ENCODE results near the gene PLEKHA7. TPM values are rescaled to one million over a fixed set of nuclear protein-coding genes. Genes with fewer than 3 reads are reported as not detected.

The PLEKHA7 gene
- total RNA-seq, 1 experiment from 2014 or later = 7.2 TPM

DNA sequence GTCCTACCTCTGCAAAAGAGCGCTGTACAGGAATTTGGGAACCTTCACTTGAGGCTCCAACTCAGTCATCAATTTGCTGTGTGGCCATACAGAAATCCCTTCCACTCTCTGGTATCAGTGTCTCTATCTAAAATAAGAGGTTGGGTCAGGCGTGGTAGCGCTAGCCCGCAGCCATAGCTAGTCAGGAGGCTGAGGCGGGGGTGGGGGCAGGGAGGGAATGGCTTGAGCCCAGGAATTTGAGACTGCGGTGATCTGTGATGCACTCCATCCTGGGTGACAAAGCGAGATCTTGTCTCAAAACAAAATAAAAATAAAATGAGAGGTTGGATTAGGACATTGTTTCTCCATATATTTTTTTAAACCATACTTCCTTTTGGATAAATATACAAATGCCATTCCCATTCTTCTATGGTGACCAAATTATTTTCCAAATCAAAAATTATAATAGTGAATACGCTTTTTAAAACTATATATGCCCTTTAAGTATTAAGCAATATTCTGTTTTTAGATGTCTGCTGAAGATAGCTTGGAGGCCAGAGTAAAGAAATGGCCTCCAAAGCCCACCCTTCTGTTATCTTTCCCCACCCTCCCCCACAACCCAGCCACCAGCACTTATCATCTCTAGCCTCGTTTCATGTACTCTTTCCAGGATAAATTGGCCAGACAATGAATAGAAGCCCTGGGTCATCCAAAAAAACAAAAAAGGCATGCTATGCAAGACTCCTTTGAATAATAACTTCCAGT is 87.2 kb downstream of the PLEKHA7 start:
- Histone ChIP-seq H3K9ac (ENCODE audit: low read length) (no peak overlapping the region), H3K9me2 (ENCODE audit: insufficient read depth) (no peaks in the 10 kb centered on the region), H3K4me1 (ENCODE audit: control insufficient read depth in 1 of 2, insufficient read depth in 2 of 2, low read length in 2 of 2) (peaks cover 25 to 46% of the 10 kb centered on the region in 2 experiments), H3K4me3 (replicated peaks in 1 of 2; ENCODE audit: low read depth in 1 of 2, low read length in 2 of 2) (no peak overlapping the region), H3K79me2 (ENCODE audit: insufficient read depth, low read length) (no peaks in the 10 kb centered on the region), H3K27ac (ENCODE audit: low read depth, low read length) (no peak overlapping the region), H3K9me3 (ENCODE audit: control insufficient read depth in 1 of 2, insufficient read depth in 1 of 2, low read depth in 1 of 2, low read length in 2 of 2) (no peaks in the 10 kb centered on the region), H3K36me3 (ENCODE audit: control insufficient read depth in 1 of 2, insufficient read depth in 2 of 2, low read length in 2 of 2) (no peaks in the 10 kb centered on the region), H2AFZ (ENCODE audit: low read depth, low read length, poor library complexity, severe bottlenecking) (no peak overlapping the region), H4K20me1 (ENCODE audit: insufficient read depth) (no peaks in the 10 kb centered on the region), H3K27me3 (ENCODE audit: insufficient read depth, low read length) (no peaks in the 10 kb centered on the region), H3K4me2 (ENCODE audit: low read length) (0 out of 2 replicates have a peak overlapping the region, but pooled peaks have one; percentile 98)
- no peak for TF ChIP-seq SIN3A (IDR thresholded peaks at IDR 0.05; ENCODE audit: low read depth)
- POLR2A ChIA-PET = no interaction called here
- CTCF ChIA-PET = no interaction called here
- no peak for DNase-seq (ENCODE audit: low read depth, low spot score)
- BruUV-seq (replicated peaks) = no TSS peak
- no peak for ATAC-seq
- RAD21 ChIA-PET (ENCODE audit: low non-redundant PET in 1 of 2, low total read pairs in 2 of 2, uncharacterized antibody in 2 of 2, unreplicated experiment in 2 of 2) = no interaction called here
- intact Hi-C loops (cut with micrococcal nuclease) = no loop called here

- Histone ChIP-seq H3K36me3 (ENCODE audit: control insufficient read depth in 1 of 2, insufficient read depth in 2 of 2, low read length in 2 of 2) (no peaks in the 10 kb centered on the region), H3K27me3 (ENCODE audit: insufficient read depth, low read length) (no peaks in the 10 kb centered on the region), H3K27ac (ENCODE audit: low read depth, low read length) (peak overlapping the region; percentile 40; the same call in 1 of the 2 replicates), H2AFZ (ENCODE audit: low read depth, low read length, poor library complexity, severe bottlenecking) (no peak overlapping the region), H3K4me1 (ENCODE audit: control insufficient read depth in 1 of 2, insufficient read depth in 2 of 2, low read length in 2 of 2) (peaks cover 25 to 46% of the 10 kb centered on the region in 2 experiments), H3K79me2 (ENCODE audit: insufficient read depth, low read length) (no peaks in the 10 kb centered on the region), H3K4me3 (replicated peaks in 1 of 2; ENCODE audit: low read depth in 1 of 2, low read length in 2 of 2) (peak overlapping the region; percentile 51 to 68), H3K9ac (ENCODE audit: low read length) (peak overlapping the region; percentile 61), H3K9me2 (ENCODE audit: insufficient read depth) (no peaks in the 10 kb centered on the region), H3K4me2 (ENCODE audit: low read length) (peak overlapping the region; percentile 98), H4K20me1 (ENCODE audit: insufficient read depth) (no peaks in the 10 kb centered on the region), H3K9me3 (ENCODE audit: control insufficient read depth in 1 of 2, insufficient read depth in 1 of 2, low read depth in 1 of 2, low read length in 2 of 2) (no peaks in the 10 kb centered on the region)
- intact Hi-C loops (cut with micrococcal nuclease) = no loop called here
- RAD21 ChIA-PET (ENCODE audit: low non-redundant PET in 1 of 2, low total read pairs in 2 of 2, uncharacterized antibody in 2 of 2, unreplicated experiment in 2 of 2) = no interaction called here
- POLR2A ChIA-PET = interaction anchor here (1.2 kb wide), 1 partner anchor 152 kb away, joined by 5 read pairs; the partner anchor contains the start of gene RPS13
- DNase-seq (ENCODE audit: low read depth, low spot score) (peak; percentile 29), ATAC-seq (peak; percentile 61)
- CTCF ChIA-PET = interaction anchor here (1.6 kb wide), 1 partner anchor 8 kb away, joined by 3 read pairs; no protein-coding TSS in a partner anchor
- no TSS peak for BruUV-seq (replicated peaks)
- no peak for TF ChIP-seq TCF7L2 (IDR thresholded peaks at IDR 0.05; ENCODE audit: borderline replicate concordance, extremely low read depth, insufficient read depth, insufficient read length)
- TF ChIP-seq POLR2AphosphoS5 (IDR thresholded peaks at IDR 0.05; ENCODE audit: low read depth, low read length) = peak; percentile 32; the same call in 1 of the 2 replicates
- TF ChIP-seq SP1 (IDR thresholded peaks at IDR 0.05; ENCODE audit: low read depth) = no peak
- TF ChIP-seq SRF (IDR thresholded peaks at IDR 0.05; ENCODE audit: low read depth) = no peak
Observed at GRCh38 chr11:16925561-16926065, 88.6 kb downstream of the PLEKHA7 start.
